ELR (cell line): Measurements from ENCODE around the gene TRIM6.
"Not testable (repeated sequence)": the region's sequence is repeated elsewhere in the genome, so short reads cannot be mapped to it uniquely, and the experiment has no call there.

Experiments used
- DNase-seq: peaks from one replicate; pipeline ENCODE4 v3.0.0-alpha.2; 2015; ENCODE audit warnings: low read depth

Gene TRIM6

GRCh38 chr11:5604896-5605295 lies 8.5 kb downstream of the TRIM6 start:
- DNase-seq: no peak

GRCh38 chr11:5605849-5606248 lies 9.4 kb downstream of the TRIM6 start:
- DNase-seq: peak; percentile 88

GRCh38 chr11:5608808-5609207 lies 12.4 kb downstream of the TRIM6 start:
- DNase-seq: no peak

DNA sequence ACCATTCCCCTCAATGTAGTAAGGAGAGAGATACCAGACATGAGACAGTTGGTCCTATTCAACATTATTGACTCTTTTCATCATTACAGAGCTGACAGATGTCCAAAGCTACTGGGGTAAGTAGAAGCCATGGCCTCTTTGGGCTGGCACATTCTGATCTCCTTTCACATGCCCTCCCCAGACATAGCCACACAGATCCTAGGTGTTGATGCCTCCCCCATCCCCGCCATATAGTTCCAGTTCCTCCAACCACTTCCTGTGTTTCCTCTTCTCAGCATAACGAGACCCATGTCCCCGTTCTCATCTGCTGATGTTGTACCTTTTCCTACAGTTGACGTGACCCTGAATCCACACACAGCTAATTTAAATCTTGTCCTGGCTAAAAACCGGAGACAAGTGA lies 14.0 kb downstream of the TRIM6 start:
- DNase-seq: no peak

- no peak for DNase-seq
Observed at GRCh38 chr11:5611627-5612026, 15.2 kb downstream of the TRIM6 start.

- peak; percentile 95 for DNase-seq
Observed at GRCh38 chr11:5618807-5619206, 22.4 kb downstream of the TRIM6 start.

GRCh38 chr11:5620651-5621521 lies 24.4 kb downstream of the TRIM6 start:
- peak; percentile 87 for DNase-seq

- DNase-seq: no peak
Observed at GRCh38 chr11:5621580-5621979, 25.1 kb downstream of the TRIM6 start.

- no peak for DNase-seq
Observed at GRCh38 chr11:5622802-5623201, 26.4 kb downstream of the TRIM6 start.

DNA sequence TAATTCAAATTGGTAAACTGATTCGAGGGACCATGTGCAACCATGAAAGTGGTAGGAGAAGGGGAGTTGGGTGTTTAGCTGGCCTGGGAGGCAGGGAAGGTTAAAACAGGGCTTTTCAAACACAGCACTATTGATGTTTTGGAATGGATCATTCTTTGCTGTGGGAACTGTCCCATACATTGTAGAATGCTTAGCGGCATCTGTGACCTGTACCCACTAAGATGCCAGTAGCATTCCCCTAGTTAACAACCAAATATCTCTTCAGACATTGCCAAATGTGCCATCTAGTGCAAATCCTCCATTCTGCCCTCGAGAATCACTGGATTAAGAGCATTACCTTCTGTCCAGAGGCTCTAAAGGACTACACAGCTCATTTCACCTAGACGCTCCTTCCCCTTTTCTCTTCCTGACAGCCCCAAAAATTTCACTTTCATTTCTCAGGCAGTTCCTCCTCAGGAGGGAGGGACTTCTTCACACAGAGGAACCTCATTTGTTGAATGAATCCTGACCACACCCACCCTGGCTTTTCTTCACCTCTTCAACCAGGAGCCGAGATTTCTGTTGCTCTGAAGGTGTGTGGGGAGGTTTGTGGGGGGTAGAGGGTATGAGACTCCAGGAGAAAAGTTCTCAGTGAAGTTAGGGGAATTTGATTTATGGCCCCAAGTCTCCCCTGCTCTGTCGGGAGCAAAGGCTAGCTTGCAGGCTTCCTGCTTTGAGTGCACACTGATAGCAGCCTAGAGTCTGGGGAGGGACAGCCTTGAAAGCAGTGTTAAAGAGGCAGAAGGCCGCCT lies 28.2 kb downstream of the TRIM6 start, which contains the start of gene TRIM34:
TSS of gene TRIM34 (plus strand) at position 513 of the 791 bp plus-strand sequence. CDS start 7,331 bp downstream, outside the sequence.
- peak; percentile 83 for DNase-seq

DNA sequence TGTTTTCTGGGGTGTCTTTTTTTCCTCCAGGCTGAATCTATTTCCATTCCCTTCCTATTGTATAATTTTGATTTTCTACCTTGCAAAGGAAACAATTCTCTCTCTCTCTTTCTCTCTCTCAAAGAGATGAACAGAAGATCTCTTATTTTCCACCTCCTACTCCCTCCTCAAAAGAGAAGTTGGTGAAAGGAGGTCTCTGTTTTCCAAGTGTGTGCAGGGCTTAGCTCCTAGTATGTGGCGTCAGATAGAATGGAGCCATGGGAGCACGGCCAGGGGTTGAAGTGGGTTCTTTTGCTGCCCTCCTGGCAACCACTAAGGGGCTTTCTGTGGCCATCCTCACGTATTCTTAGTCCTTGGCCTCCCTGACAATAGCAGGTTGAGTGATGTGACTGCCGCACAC lies 28.8 kb downstream of the TRIM6 start:
- DNase-seq: no peak

DNA sequence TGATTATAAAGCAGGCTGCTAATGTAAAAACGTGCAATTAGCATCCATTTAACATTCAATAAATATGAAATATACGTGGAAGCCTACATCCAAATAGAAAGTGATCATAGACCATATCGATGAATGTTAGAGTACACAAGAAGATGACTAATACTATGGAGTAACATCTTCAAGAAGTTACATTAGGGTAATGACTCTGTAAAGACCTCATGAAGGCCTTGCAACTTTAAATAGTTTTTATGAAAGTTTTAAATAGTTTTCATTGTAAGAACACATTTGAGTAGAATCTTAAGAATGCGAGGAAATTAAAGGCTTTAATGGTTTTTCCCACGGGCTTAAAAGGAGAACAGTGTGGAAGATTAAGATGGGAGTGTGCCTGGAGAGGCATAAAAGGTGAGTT lies 29.8 kb downstream of the TRIM6 start:
- DNase-seq: peak; percentile 45

DNA sequence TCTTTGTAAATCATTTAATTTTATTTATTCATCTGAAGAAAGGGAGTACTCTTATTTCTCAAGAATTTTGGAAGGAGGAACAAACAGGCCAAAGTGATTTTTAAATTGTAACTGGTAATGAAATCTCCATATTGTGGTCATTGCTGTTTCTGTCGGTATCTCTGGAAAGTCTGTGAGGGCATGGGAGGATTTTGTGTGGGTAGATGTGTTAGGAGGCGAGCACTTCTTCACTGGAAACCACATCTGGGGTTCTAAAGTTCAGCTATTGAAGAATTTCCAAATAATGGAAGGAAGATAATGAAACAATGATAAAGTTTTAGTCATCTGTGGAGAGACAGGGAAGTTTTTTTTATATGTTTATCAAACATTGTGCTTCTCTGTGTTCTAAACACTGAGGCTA lies 35.0 kb downstream of the TRIM6 start:
- no peak for DNase-seq

DNA sequence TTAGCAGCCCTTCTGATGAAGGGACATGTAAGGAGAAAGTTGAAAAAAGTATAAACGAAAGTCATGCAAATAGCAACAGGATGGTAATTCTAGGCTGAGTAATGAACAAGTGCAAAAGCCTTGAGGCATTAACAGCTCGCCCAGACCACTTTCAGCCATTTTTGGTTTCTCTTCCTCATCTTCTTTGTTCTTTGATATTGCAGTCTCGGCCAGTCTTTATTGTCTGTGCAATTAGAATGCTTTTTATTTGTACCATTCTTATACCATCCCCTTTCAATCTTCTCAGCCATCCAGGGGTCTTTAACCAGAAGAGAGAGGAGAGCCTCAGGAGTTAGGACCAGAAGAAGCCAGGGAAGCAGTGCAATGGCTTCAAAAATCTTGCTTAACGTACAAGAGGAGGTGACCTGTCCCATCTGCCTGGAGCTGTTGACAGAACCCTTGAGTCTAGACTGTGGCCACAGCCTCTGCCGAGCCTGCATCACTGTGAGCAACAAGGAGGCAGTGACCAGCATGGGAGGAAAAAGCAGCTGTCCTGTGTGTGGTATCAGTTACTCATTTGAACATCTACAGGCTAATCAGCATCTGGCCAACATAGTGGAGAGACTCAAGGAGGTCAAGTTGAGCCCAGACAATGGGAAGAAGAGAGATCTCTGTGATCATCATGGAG lies 35.7 kb downstream of the TRIM6 start:
- no peak for DNase-seq

GRCh38 chr11:5639953-5640352 lies 43.5 kb downstream of the TRIM6 start:
- no peak for DNase-seq

- no peak for DNase-seq
Observed at GRCh38 chr11:5643585-5643984, 47.1 kb downstream of the TRIM6 start.

- no peak for DNase-seq
Observed at GRCh38 chr11:5646139-5646538, 49.7 kb downstream of the TRIM6 start.

DNA sequence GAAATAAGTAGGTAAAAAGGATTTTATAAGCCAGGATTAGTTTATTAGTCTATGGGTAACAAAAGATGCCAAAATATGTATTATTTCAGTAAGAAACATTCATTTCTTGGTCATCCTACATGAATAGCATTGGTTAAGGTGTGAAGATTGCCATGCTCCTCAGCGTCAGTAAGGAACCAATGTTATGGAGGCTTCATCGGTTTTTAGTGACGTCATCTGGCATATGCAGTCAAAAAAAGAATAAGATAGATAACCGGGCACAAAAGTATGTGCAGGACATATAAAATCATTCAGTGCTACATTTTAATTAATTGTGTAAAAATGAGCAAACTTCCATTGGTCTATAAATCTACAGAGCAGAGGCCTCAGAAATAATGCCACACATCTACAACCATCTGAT lies 59.0 kb downstream of the TRIM6 start:
- no peak for DNase-seq

GRCh38 chr11:5656956-5657355 lies 60.5 kb downstream of the TRIM6 start:
- DNase-seq: not testable (repeated sequence)

DNA sequence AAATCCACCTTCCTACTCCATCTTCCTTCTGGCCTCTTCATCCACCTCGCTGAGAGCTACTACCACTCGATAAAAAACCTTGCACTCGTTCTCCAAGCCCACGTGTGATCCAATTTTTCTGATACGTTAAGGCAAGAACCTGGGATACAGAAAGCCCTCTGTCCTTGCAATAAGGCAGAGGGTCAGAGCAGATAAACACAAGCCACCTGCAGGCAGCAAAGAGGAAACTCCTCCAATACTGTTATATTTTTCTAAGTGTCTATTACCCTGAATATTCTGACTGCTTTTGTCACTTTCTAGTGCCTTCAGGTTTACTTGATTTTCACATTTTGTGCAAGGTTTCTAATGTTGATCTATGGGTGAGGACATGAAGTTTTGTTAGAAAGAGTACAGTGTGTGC lies 61.9 kb downstream of the TRIM6 start:
- DNase-seq: no peak
